H1 (cell line): Measurements from ENCODE around the gene TJP2. TPM values are rescaled to one million over a fixed set of nuclear protein-coding genes. Genes with fewer than 3 reads are reported as not detected.
A peak's percentile ranks its signal among the peaks of the same experiment; 100 is the strongest.

Experiments used
- CTCF ChIA-PET: fragments of 300-600 bp; sonication (Branson Sonifier 250); formaldehyde crosslinking; loops from one replicate; lab custom pipeline; 2021; ENCODE audit not compliant: partially characterized antibody; lab: Charles Lee
- POLR2A ChIA-PET: fragments of 300-600 bp; sonication (Branson Sonifier 250); formaldehyde crosslinking; loops from one replicate; lab custom pipeline; 2021; ENCODE audit warnings: inconsistent platforms; ENCODE audit not compliant: partially characterized antibody; lab: Charles Lee
- DNase-seq, 2 experiments: peaks; one replicate each; pipeline versions ENCODE4 v3.0.0 to v3.0.0-alpha.2; 2010 to 2022; ENCODE audit warnings: low spot score in 2 of 2, low read depth in 1 of 2, mixed read lengths in 1 of 2
- FAIRE-seq: peaks from 2 replicates; lab custom pipeline; 2011; peaks lifted over from hg19 to GRCh38; lab: Jason Lieb, UNC
- H2AFZ ChIP-seq: 2 replicates; pipeline ENCODE4 v1.8.1; 2012; ENCODE audit warnings: low read length, inconsistent platforms
- H2AK5ac ChIP-seq: 2 replicates; pipeline ENCODE4 v1.6.1; 2013; ENCODE audit warnings: low read depth, low read length
- H2BK120ac ChIP-seq: replicated peaks from 2 replicates; pipeline ENCODE3; 2013; ENCODE audit warnings: low read depth, low read length, inconsistent platforms
- H2BK12ac ChIP-seq: 2 replicates; pipeline ENCODE4 v1.6.1; 2013; ENCODE audit warnings: low read depth, low read length
- H2BK15ac ChIP-seq: 2 replicates; pipeline ENCODE4 v1.6.1; 2013; ENCODE audit warnings: low read length
- H2BK20ac ChIP-seq: 2 replicates; pipeline ENCODE4 v1.6.1; 2013; ENCODE audit warnings: low read length
- H2BK5ac ChIP-seq: 2 replicates; pipeline ENCODE4 v1.6.1; 2013; ENCODE audit warnings: low read depth, low read length
- H3K14ac ChIP-seq: 2 replicates; pipeline ENCODE4 v1.6.1; 2013; ENCODE audit warnings: inconsistent platforms; ENCODE audit not compliant: insufficient read length
- H3K18ac ChIP-seq: 2 replicates; pipeline ENCODE4 v1.6.1; 2013; ENCODE audit warnings: low read length; ENCODE audit errors: extremely low read depth
- H3K23ac ChIP-seq: 2 replicates; pipeline ENCODE4 v1.6.1; 2013; ENCODE audit warnings: inconsistent platforms; ENCODE audit not compliant: insufficient read length
- H3K23me2 ChIP-seq: 2 replicates; pipeline ENCODE4 v1.6.1; 2013; ENCODE audit warnings: low read depth, low read length
- H3K27ac ChIP-seq: 2 replicates; pipeline ENCODE4 v1.6.1; 2011; ENCODE audit warnings: low read depth, low read length, inconsistent platforms
- H3K27me3 ChIP-seq, 4 experiments: replicated peaks in 1 of 4; 1 replicate in 1 of 4; 2 replicates in 3 of 4; pipeline versions ENCODE4 v1.6.1 to v1.8.1; 2011 to 2013; ENCODE audit warnings: low read length in 3 of 4, mild to moderate bottlenecking in 3 of 4, inconsistent platforms in 2 of 4, mixed read lengths in 2 of 4, moderate library complexity in 1 of 4; ENCODE audit not compliant: control insufficient read depth in 3 of 4, insufficient read depth in 3 of 4; ENCODE audit errors: extremely low read depth in 1 of 4
- H3K36me3 ChIP-seq, 4 experiments: 2 replicates each; pipeline versions ENCODE4 v1.6.1 to v1.8.1; 2011 to 2013; ENCODE audit warnings: mild to moderate bottlenecking in 4 of 4, low read length in 3 of 4, moderate library complexity in 2 of 4, control low read depth in 1 of 4, inconsistent platforms in 1 of 4; ENCODE audit not compliant: insufficient read depth in 4 of 4, control insufficient read depth in 2 of 4
- H3K4ac ChIP-seq: replicated peaks from 2 replicates; pipeline ENCODE3; 2013; ENCODE audit warnings: low read length, low read depth, mixed read lengths, inconsistent platforms; ENCODE audit not compliant: insufficient read length
- H3K4me1 ChIP-seq, 4 experiments: replicated peaks in 1 of 4; 1 replicate in 1 of 4; 2 replicates in 3 of 4; pipeline versions ENCODE4 v1.6.1 to v1.8.1; 2011 to 2013; ENCODE audit warnings: low read length in 3 of 4, inconsistent platforms in 2 of 4, mixed read lengths in 1 of 4; ENCODE audit not compliant: insufficient read depth in 4 of 4, control insufficient read depth in 3 of 4
- H3K4me2 ChIP-seq, 2 experiments: 2 replicates each; pipeline versions ENCODE4 v1.6.1 to v1.8.1; 2011 to 2013; ENCODE audit warnings: low read depth in 2 of 2, low read length in 2 of 2, control low read depth in 1 of 2, inconsistent platforms in 1 of 2, mild to moderate bottlenecking in 1 of 2; ENCODE audit not compliant: insufficient read depth in 1 of 2
- H3K4me3 ChIP-seq, 4 experiments: fragments of 200-600, 300-600 bp in 1 of 4; sonication (generic), shearing (Covaris generic), sonication (Bioruptor Twin) in 1 of 4; 2 replicates each; pipeline versions ENCODE4 v1.5.1 to v1.8.1; 2011 to 2016; ENCODE audit warnings: low read length in 4 of 4, low read depth in 3 of 4, control low read depth in 2 of 4, inconsistent platforms in 2 of 4, mild to moderate bottlenecking in 2 of 4, mixed read lengths in 1 of 4, moderate library complexity in 1 of 4; ENCODE audit not compliant: insufficient read depth in 2 of 4; ENCODE audit errors: extremely low read depth in 1 of 4
- H3K56ac ChIP-seq: replicated peaks from 2 replicates; pipeline ENCODE3; 2013; ENCODE audit warnings: low read depth, mild to moderate bottlenecking, mixed read lengths, low read length, inconsistent platforms; ENCODE audit not compliant: insufficient read length
- H3K79me1 ChIP-seq: 2 replicates; pipeline ENCODE4 v1.6.1; 2013; ENCODE audit warnings: low read depth, low read length, control low read depth
- H3K79me2 ChIP-seq, 2 experiments: 2 replicates each; pipeline versions ENCODE4 v1.6.1 to v1.8.1; 2012 to 2013; ENCODE audit warnings: low read length in 2 of 2, mild to moderate bottlenecking in 2 of 2, inconsistent platforms in 1 of 2; ENCODE audit not compliant: insufficient read depth in 2 of 2, control insufficient read depth in 1 of 2
- H3K9ac ChIP-seq, 4 experiments: replicated peaks in 1 of 4; 1 replicate in 1 of 4; 2 replicates in 3 of 4; pipeline versions ENCODE4 v1.6.1 to v1.8.1; 2011 to 2013; ENCODE audit warnings: low read depth in 3 of 4, low read length in 3 of 4, control low read depth in 2 of 4, mild to moderate bottlenecking in 2 of 4, moderate library complexity in 2 of 4, inconsistent platforms in 1 of 4; ENCODE audit errors: extremely low read depth in 1 of 4
- H3K9me3 ChIP-seq, 2 experiments: 2 replicates each; pipeline versions ENCODE4 v1.6.1 to v1.8.1; 2012 to 2013; ENCODE audit warnings: mild to moderate bottlenecking in 2 of 2, moderate library complexity in 2 of 2, control low read depth in 1 of 2, inconsistent platforms in 1 of 2, low read depth in 1 of 2, low read length in 1 of 2, mixed read lengths in 1 of 2; ENCODE audit not compliant: insufficient read depth in 2 of 2
- H4K20me1 ChIP-seq, 2 experiments: replicated peaks in 1 of 2; 2 replicates each; pipeline versions ENCODE3 to v1.8.1; 2011 to 2013; ENCODE audit warnings: inconsistent platforms in 2 of 2, low read length in 2 of 2, mild to moderate bottlenecking in 1 of 2; ENCODE audit not compliant: insufficient read depth in 2 of 2, control insufficient read depth in 1 of 2
- H4K5ac ChIP-seq: 2 replicates; pipeline ENCODE4 v1.6.1; 2013; ENCODE audit warnings: low read length, low read depth, mixed read lengths, inconsistent platforms; ENCODE audit not compliant: insufficient read length
- H4K8ac ChIP-seq: 2 replicates; pipeline ENCODE4 v1.8.0; 2013; ENCODE audit warnings: mild to moderate bottlenecking, moderate library complexity, low read length, inconsistent platforms; ENCODE audit not compliant: insufficient read depth; ENCODE audit errors: extremely low read depth
- H4K91ac ChIP-seq: replicated peaks from 2 replicates; pipeline ENCODE3; 2013; ENCODE audit warnings: low read length, mixed read lengths, inconsistent platforms; ENCODE audit not compliant: insufficient read length
- CEBPB ChIP-seq: IDR thresholded peaks from 2 replicates; pipeline ENCODE4 v1.6.1; 2012; ENCODE audit warnings: low read depth, low read length
- CTCF ChIP-seq, 3 experiments: IDR thresholded peaks; 1 replicate in 2 of 3; 2 replicates in 1 of 3; pipeline versions ENCODE4 v1.5.1 to v1.6.1; 2011; ENCODE audit warnings: low read length in 3 of 3, mild to moderate bottlenecking in 3 of 3, inconsistent platforms in 2 of 3, low read depth in 1 of 3, moderate library complexity in 1 of 3; ENCODE audit not compliant: insufficient read depth in 1 of 3; ENCODE audit errors: control extremely low read depth in 1 of 3
- POLR2AphosphoS5 ChIP-seq: IDR thresholded peaks from 2 replicates; pipeline ENCODE4 v1.6.1; 2011; ENCODE audit warnings: low read depth, low read length
- WGBS, 2 experiments: shearing (Covaris generic) in 1 of 2; methylation state at CpG; one replicate each; pipeline versions ENCODE4 v1.1.6 to v1.1.7; 2013 to 2015; ENCODE audit warnings: low lambda C conversion rate in 2 of 2, mixed read lengths in 2 of 2, inconsistent platforms in 1 of 2, low coverage in 1 of 2, missing lambda C conversion rate in 1 of 2; ENCODE audit not compliant: insufficient replicate concordance in 2 of 2, insufficient coverage in 1 of 2, insufficient read length in 1 of 2; ENCODE audit errors: extremely low coverage in 1 of 2, missing lambda C conversion rate in 1 of 2; 5-methylcytosine and 5-hydroxymethylcytosine counted together
- polyA plus RNA-seq, 7 experiments: library from polyadenylated mRNA; depleted of rRNA in 3 of 7; stranded (reverse) in 5 of 7; unstranded in 2 of 7; fragments of >200 nt in 5 of 7; fragments of 200-250 nt in 2 of 7; gene quantifications; 1 replicate in 5 of 7; 2 replicates in 1 of 7; 4 replicates in 1 of 7; pipeline versions ENCODE4 v1.2.1 to v1.2.3, GENCODE V29; 2011 to 2013; ENCODE audit warnings: missing spikeins in 2 of 7, mixed read lengths in 2 of 7
- total RNA-seq: library from RNA; stranded (reverse); fragmentation: NEBNext Ultra II Directional; extraction: Animal tissue kit (Norgen Biotek cat#: 25700); gene quantifications from 2 replicates; pipeline ENCODE4 v1.2.1, GENCODE V29; 2021

Gene TJP2
- total and polyA plus RNA-seq, 2 of the 8 experiments (the other 6 are each of a cell fraction or from before 2014, with no cell fraction given), result 54.9 to 137 TPM

GRCh38 chr9:69173497-69173890, 583 bp upstream of the TJP2 start:
- H3K23me2 ChIP-seq, result peaks cover 10% of the 10 kb centered on the region
- peak overlapping the region; percentile 70 to 92 for H3K4me2 ChIP-seq
- no peak overlapping the region for H3K4ac ChIP-seq
- no peak overlapping the region for H2BK12ac ChIP-seq
- POLR2A ChIA-PET, result interaction anchor here (0.6 to 1.7 kb wide), 7 partner anchors 9 to 118 kb away, joined by 3 to 12 read pairs (median 4); no protein-coding TSS in a partner anchor
- no peak for DNase-seq
- peaks cover 0 to 59% of the 10 kb centered on the region in 2 experiments; a peak in 3 of 4 replicates for H3K79me2 ChIP-seq
- 0 out of 7 replicates have a peak overlapping the region, but pooled peaks of 1 of the 4 experiments have one; percentile 12 for H3K9ac ChIP-seq
- no peak overlapping the region for H4K5ac ChIP-seq
- no peak overlapping the region for H2BK120ac ChIP-seq
- H2BK5ac ChIP-seq, result no peak overlapping the region
- no peak overlapping the region for H3K23ac ChIP-seq
- H3K79me1 ChIP-seq, result peaks cover 3% of the 10 kb centered on the region; the same call in 1 of the 2 replicates
- no peak overlapping the region; the same call in 1 of the 2 replicates for H4K8ac ChIP-seq
- CTCF ChIA-PET, result interaction anchor here (0.7 kb wide), 1 partner anchor 12 kb away, joined by 3 read pairs; no protein-coding TSS in a partner anchor
- peaks cover 0 to 7% (median 3%) of the 10 kb centered on the region in 4 experiments; a peak in 3 of 7 replicates for H3K27me3 ChIP-seq
- peaks cover 10 to 19% of the 10 kb centered on the region in 2 experiments for H4K20me1 ChIP-seq
- peak overlapping the region; percentile 26 to 64 (median 50) for H3K4me3 ChIP-seq
- 14% methylated on average over 17 of the region's 17 CpGs; no CpG with 5 or more reads in 1 of the 2 experiments for WGBS, 2 experiments
- H2BK20ac ChIP-seq, result no peak overlapping the region
- H2AK5ac ChIP-seq, result no peak overlapping the region
- no peak for FAIRE-seq
- TF ChIP-seq CEBPB (no peak), CTCF (IDR thresholded peaks at IDR 0.05; ENCODE audit: control extremely low read depth in 1 of 3, insufficient read depth in 1 of 3, low read depth in 1 of 3, low read length in 3 of 3) (no peak), POLR2AphosphoS5 (0 out of 2 replicates have a peak, but pooled peaks have one; percentile 5)
- H2BK15ac ChIP-seq, result no peak overlapping the region
- H3K14ac ChIP-seq, result no peak overlapping the region
- no peak overlapping the region for H3K27ac ChIP-seq
- H2AFZ ChIP-seq, result no peak overlapping the region
- H3K4me1 ChIP-seq, result peaks cover 8 to 18% (median 16%) of the 10 kb centered on the region in 4 experiments; a peak in 6 of 7 replicates
- no peak overlapping the region for H3K18ac ChIP-seq
- H3K56ac ChIP-seq, result no peak overlapping the region
- no peaks in the 10 kb centered on the region for H3K36me3 ChIP-seq
- H4K91ac ChIP-seq, result no peak overlapping the region
- no peaks in the 10 kb centered on the region for H3K9me3 ChIP-seq
